HG03432 (cell line): ENCODE measurements around the gene SMIM36.
A peak's percentile ranks its signal among the peaks of the same experiment; 100 is the strongest.
"Not testable (repeated sequence)": the region's sequence is repeated elsewhere in the genome, so short reads cannot be mapped to it uniquely, and the experiment has no call there.

Experiments
- ATAC-seq: cut with Tn5 transposase; IDR thresholded peaks from one replicate; pipeline ENCODE4 v1.9.1; 2021; ENCODE audit warnings: mild to moderate bottlenecking, moderate library complexity; ENCODE audit not compliant: unreplicated experiment

SMIM36 gene

DNA sequence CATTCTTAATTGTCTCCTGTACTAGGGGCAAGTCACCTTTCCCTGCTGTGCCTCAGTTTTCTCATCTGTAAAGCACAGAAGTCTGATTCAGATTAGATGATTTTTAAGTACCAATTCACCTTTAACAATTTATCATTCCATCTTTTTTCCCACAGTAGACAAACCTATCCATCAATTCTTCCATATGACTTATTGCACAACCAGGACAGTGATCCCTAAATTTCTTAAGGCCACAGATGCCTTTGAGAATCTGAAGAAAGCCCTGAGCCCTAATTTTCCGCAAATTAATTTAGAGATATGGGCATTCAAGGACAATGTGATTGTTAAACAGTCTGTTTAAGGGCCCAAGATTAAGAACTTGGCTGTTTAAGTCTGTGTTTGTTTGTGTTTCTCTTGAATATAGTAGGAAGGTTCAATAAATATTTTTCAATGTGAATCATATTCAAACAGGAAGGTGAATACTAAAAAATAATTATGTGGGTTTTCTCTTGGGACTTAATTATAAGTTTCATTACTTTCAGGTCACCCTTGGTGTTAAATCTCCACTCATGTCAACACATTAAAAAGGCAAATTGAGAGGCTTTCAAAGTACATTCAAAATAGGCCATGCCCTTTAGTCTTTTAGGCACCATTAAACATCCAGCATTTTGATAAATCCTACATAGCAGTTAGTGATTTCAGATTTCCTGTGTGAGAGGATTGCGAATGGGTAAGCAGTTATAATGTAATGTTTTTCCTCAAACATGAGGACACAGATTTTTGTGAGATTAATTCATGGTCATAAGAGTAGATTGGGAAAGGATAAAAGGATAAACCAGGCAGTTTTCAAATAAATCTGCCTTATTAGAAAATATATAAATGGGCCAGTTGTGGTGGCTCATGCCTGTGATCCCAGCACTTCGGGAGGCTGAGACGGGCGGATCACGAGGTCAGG, 54.7 kb downstream of the SMIM36 start:
- no peak for ATAC-seq

DNA sequence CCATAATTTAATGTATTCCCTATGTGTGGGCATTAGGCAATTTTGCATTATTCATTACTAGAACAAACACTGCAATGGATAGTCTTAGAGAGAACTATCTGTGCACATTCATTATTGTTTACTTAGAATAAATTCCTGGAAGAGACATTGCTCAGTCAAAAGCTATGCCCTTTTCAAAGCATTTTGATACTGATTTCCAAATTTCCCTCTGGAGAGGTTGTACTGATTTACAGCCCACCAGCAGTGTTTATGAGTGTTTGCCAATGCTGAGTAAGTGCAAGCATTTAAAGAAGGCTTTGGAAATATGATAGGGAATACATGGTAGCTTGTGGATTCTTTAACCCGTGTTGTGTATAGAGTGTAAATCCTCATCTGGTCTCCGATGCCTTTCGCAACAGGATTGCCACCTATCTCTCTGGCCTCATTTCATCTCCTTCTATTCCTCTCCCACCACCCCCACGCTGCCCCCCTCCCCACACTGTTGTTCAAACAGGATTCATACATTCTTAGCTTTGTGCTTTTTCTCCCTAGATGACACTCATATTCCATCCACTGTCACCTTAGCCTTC, 56.3 kb downstream of the SMIM36 start:
- no peak for ATAC-seq

DNA sequence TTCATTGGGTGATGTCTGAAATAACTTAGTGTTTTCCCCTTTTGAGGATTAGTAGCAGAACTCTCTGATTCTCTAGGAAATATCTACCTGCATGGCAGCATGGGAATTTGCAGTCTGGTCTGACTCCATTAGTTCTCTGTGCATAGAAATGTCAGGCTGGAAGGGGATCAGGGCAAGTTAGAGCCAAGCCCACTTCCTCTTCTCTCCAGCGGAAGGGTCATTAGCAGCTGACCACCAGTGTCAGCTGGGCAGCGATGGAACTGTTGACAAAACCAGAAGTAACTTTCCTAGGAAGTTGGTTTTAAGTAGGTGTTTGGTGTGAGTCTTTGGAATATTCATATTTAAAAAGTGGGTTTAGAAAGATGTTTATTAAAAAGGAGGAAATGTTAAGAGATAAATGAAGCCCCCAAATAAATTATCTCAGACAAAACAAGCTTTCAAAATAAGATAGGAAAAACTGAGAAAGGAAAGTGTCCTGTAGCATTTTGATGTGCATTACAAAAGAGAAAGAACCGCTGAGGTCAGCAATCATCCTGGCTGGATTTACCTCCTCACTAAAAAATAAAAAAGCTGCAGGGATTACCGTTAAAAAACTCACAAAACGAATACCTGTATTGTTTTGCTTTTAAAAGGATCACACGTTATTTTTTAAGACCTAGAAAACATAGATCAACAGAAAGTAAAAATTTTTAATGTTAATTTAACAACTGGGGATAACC, 57.3 kb downstream of the SMIM36 start:
- ATAC-seq, result no peak

DNA sequence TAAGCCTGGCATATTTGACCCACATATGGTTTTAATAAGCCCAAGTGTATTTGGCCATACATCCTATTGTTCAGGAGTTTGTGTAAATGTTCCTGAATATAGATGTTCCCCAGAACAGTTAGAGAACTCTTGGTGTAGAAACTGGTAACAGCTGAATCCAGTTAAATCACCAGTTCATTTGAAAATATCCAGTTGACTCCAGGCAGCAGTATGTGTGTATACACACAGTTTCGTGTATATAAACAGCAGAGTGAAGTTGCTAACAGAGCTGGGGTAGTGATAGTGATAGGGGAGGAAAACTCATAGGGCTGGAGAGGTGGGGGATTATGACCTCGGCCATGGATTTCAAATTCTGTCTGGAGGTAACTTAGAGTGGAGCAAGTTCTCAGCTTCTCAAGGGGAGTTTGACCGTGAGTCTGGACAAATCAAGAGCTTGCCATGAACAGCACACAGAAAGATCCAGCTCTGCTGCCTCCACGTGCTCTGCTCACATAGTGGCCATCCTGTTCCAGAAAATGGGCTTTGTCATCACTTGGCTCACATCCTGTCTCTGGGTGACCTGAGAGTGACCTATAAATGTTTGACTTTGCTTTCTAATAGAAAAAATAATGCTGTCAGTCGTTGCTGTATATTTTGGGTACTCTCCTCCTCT, 59.0 kb downstream of the SMIM36 start:
- peak; percentile 73 for ATAC-seq

DNA sequence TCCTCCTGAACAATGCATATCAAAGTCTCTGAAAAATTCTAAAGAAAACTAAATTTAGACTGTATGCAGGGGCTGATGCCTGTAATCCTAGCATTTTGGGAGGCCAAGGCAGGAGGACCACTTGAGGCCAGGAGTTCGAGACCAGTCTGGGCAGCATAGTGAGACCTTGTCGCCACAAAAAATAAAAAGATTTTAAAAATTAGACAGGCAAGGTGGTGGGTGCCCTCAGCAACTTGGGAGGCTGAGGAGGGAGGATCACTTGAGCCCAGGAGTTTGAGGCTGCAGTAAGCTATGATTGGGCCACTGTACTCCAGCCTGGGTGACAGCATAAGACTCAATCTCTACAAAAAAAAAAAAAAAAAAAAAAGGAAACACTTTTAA, 59.5 kb downstream of the SMIM36 start:
- no peak for ATAC-seq

DNA sequence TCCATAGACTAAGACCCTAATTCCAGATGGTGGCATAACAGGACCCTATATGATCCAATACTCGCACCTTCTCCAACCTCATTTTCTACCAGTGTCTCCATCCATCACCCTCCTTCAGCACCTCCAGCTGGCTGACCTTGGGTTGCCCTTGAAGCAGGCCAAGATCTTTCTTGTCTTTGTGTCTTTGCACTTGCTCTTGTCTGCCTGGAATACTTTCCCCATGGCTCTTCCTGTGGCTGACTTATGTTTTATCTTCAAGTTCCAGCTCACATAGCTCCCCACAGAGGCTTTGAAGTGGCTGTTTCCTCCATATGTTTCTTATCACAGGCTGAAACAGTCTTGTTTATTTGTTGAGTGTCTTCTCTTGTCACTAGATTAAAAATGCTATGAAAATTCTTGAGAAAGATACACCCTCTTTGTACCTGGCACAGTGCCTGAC, 60.0 kb downstream of the SMIM36 start:
- no peak for ATAC-seq

DNA sequence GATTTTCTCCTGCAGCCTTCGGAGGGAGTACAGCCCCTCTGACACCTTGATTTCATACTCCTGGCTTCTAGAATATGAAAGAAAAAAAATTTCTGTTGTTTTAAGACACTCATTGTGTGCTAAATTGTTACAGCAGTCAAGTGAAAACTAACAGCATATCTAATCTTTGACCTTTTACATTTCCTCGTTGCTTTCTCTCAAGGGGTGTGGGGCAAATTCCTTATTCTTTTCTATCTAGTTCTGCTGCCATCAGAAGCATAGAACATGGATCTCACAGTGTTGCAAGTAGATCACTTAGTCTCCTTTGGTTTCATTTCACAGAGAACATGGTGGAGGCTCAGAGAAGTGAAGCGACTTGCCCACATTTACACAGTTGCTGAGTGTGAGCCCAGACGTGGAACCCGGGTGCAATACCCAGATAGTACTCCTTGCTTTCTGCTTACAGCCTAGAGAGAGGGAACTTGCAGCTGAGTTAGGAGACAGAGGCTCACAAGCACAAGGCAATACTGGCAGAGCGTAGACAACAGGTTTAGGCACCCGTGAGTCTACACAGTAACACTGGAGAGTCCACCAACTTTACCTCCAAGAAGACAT, 60.9 kb downstream of the SMIM36 start:
- no peak for ATAC-seq

DNA sequence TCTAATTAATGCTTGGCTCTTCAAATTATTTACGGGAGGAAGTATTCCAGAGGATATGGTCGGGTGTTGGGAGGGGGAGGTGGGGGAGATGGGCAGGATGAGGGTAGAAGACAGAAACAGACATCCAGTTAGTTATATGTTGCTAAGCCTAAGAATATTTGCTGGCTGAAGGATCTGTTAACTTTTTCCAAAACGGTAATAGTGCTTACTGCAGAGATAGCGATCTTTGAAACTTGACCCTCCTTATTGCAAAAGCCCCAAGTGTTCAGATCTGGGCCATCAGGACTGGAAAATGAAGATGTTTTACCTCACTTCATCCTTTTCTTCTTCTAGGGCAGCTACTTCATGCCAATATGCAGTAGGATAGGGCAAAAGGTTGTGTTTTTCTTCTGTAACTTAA, 62.6 kb downstream of the SMIM36 start:
- no peak for ATAC-seq

DNA sequence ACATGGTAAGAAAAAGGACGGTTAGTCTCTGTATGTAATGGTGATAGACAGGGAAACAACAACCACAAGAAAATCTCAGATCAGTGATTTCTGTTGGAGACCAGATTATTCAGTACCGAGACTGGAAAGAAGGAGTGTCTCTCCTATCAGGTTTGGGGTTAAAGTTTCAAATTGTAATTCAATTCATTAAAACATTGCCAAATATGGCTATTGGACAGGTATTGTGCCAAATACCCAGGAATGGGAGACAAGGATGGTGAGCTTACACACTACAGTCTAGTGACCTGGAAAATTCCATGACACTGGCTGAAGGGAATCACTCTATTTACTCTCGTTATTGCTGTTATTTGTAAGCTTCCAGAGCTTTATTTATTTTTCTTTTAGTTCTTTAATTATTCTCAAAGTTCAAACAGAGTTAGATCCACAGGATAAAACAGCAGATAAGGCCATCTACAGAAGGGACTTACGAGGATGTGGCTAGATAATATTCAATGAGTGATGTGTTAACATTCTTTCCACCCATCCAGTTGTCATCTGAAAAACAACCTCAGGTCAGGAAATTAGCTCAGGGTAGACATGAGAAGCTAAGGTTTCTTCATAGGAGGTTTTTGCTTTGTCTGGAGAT, 64.6 kb downstream of the SMIM36 start:
- no peak for ATAC-seq

DNA sequence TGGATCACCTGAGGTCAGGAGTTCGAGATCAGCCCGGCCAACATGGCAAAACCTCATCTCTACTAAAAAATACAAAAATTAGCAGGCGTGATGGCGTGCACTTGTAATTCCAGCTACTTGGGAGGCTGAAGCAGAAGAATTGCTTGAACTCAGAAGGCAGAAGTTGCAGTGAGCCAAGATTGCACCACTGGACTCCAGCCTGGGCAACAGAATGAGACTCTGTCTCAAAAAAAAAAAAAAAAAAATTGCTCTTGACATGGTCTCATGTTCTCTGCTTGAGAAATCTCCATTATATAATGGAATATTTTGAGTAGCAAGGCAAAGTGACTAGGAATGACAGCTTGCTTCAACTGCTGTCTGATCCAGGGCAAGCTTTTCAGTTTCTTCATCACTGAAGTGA, 65.2 kb downstream of the SMIM36 start:
- ATAC-seq, result not testable (repeated sequence)

DNA sequence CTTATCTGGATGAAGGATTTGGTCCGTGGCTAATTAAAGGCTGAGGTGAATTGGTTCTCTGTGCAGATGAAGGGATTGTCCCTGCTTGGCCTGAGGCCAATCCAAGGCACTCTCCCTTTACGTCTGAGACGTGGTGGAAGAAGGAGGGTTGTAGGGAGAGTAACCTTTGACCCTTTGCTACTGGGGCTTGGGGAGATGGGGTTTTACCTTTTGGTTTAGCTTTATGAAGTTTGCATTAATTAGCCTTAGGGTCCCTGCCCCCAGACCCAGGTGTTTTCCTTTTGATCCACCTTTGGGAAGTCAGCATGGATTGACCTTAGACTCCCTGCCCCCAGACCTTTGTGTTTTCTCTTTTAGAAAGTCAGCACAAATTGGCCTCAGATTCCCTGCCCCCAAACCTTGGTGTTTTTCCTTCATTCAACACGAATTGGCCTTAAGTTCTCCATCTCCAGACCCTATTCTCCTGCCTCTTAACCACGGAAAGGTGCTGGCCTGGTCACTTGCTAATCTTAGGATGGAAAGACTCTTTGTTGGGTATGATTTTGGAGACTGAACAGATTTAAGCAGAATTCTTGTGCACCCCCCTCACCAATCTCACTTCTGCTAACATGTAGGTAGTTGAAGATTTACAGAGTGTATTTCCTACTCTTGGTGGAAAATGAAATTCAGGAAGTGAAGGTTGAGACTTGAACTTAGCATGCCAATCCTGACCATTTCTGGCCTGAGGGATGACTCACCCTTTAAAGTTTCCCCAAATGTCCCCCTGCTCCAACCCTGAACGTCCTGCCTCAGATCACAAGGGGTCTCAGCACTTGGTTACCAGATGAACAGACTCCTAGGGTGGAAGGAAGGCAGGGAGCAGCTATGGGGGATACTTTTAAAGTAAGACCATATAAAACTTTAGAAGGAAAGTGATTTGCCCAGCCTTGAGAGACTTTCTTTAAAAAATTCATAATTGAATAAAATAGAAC, 66.5 kb downstream of the SMIM36 start:
- ATAC-seq, result peak; percentile 79

DNA sequence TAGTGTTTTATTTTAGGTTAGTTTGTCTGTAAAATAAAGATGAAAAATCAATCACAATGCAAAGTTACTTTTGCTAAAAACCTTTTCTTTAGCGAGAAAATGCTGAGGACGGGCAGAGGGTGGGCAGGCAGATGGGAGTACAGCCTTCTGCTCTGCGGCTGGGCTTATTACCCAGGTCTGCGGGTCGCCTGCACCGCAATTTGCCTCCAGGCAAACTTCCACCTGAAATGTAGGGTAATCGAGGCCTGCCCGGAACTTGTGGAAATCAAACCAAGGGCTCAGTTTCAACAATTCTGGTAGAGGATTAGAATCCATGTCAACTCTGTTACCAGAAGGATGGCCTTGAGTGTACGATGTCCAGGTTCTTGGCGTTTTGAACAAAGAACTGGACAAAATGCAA, 67.3 kb downstream of the SMIM36 start:
- ATAC-seq, result no peak

DNA sequence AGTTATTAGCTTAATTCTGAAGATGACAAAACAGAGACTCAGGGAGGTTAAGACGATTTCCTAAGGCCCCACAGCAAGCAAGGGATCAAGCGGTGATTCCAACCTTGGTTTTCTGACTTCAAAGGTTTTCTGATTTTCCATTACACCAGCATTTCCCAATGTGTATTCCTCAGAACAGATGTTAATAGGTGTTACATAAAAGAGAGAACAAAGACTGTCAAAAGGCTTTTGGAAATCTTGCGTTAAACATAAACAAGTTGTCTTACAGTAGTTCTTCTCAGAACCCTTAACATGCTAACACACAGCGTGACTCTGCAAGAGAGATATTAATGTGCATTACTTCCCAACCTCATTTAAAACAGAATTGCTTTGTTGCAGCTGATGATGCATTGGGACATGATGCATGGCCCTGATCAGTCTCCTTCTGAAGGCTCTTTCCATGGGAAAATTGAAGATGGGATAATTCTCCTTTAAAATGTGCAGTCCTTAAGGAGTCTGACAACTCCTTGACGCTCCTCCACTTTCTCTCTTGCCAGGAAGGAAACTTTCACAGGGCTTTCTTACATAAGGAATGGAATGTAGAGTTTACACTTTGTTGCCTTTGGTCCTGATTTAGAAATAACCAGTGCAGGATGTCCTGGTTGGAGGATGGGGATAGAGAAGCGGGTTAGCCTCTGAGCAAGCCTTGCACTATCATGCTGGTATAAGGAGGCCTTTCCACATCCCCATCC, 68.1 kb downstream of the SMIM36 start:
- ATAC-seq, result no peak

DNA sequence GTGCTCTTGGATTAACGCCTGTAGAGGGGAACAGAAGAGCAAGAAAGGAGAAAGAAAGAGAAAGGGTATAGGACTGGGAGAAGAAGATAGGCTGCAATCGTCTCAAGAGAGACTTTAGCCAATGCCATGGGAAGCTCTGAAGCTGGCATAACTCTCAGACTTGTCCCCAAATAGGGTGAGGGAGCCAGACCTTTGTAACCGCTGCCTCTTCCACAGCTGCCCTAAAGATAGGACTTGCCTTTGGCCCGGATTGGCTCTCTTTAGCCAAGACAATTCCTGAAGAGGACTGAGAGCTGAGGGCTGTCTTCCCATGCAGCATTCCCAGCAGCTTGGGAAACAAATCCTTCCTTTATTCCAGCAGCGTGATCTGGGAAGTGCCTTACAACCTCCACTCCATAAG, 68.8 kb downstream of the SMIM36 start:
- ATAC-seq, result no peak

DNA sequence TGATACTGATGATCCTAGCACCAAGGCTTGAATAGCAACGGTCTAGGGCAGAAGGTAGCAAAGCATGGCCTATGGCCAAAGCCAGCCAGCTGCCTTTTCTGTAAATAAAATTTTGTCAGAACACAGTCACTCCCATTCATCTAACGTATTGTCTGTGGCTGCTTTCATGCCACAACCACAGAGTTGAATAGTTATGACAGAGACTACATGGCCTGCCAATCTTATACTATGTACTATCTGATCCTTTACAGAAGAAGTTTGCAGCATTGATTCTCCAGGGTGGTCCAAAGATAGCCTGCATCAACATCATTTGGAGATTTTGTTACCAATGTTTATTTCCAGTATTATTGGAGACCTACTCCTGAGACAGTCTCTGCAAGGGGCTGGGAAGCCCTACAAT, 69.7 kb downstream of the SMIM36 start:
- ATAC-seq, result peak; percentile 20

DNA sequence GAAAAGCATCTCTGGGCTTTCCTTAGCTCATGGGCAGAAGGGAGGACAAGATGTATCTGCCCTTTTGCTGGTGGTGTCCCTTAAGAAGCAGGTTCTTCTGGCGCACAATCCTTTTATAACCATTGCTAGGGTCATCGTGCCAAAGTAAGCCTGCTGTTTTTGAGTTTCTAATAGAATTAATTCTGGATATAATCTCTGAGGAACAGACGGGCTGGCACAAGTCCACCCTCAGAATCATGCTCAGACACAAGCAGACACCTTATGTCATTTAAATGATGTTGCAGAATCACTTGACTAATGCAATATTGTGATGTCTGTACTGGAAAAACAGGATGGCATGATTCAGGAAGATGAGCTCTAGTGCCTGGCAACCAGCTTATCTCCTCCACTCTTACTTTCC, 70.9 kb downstream of the SMIM36 start:
- no peak for ATAC-seq

DNA sequence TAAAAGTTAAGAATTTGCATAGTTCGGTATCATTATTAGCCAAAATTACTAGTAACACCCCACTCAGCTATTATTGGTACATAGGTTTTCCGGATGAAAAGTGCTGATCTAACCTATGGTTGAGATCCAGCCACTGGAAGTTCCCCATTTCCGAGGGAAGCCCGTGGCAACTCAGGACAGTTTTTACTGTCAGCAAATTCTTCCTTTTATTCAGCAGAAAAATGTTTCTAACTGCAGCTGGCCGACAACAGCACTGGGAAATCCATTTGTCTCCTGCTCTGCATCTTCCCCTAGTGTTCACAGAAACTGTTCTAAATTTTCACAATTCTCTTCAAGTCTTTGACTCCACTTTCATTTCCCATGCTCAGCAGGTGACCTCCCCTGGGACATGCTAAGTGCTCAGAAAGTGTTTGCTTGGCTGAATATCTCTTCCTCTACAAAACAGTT, 74.1 kb downstream of the SMIM36 start:
- ATAC-seq, result peak; percentile 80
